CD4-positive, alpha-beta T cell treated with Interleukin-4 for 4 hours (primary cell): ENCODE results near the gene ANO7.

Experiments
- DNase-seq: peaks from one replicate; pipeline ENCODE4 v3.0.0-alpha.2; 2020

ANO7 gene, protein sequence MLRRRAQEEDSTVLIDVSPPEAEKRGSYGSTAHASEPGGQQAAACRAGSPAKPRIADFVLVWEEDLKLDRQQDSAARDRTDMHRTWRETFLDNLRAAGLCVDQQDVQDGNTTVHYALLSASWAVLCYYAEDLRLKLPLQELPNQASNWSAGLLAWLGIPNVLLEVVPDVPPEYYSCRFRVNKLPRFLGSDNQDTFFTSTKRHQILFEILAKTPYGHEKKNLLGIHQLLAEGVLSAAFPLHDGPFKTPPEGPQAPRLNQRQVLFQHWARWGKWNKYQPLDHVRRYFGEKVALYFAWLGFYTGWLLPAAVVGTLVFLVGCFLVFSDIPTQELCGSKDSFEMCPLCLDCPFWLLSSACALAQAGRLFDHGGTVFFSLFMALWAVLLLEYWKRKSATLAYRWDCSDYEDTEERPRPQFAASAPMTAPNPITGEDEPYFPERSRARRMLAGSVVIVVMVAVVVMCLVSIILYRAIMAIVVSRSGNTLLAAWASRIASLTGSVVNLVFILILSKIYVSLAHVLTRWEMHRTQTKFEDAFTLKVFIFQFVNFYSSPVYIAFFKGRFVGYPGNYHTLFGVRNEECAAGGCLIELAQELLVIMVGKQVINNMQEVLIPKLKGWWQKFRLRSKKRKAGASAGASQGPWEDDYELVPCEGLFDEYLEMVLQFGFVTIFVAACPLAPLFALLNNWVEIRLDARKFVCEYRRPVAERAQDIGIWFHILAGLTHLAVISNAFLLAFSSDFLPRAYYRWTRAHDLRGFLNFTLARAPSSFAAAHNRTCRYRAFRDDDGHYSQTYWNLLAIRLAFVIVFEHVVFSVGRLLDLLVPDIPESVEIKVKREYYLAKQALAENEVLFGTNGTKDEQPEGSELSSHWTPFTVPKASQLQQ

DNA sequence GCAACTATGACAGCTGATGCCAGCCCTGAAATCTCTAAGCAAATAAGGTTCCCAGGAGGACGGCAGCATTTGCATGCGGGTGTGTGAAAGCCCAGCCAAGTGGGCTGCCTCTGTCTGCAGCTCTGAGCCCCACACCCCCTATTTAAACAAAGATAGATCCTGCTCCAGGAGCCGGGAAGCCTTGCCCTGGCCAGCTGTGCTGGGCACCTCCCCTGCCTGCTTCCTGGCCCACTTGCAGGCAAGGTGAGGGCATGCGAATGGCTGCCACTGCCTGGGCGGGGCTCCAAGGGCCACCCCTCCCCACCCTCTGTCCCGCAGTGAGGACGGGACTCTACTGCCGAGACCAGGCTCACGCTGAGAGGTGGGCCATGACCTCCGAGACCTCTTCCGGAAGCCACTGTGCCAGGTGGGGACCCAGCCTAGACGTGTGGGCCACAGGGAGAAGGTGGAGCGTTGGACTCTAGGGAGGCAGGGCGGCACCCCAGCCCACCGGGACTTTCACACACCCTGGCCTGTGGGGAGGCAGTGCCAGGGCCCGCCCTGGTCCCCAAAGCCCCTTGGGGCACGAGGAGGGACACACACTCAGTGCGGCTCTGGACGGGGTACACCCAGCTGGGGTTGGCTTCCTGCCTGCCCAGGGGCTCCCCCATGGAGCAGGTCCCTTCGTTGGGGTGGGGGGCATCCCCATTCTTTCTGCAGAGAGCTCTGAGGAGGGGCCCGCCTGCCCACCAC, at the start of gene ANO7:
Gene ANO7 (plus strand): TSS at position 317 of the 732 bp plus-strand sequence. CDS start 1,387 bp downstream, outside the sequence.
- no peak for DNase-seq

DNA sequence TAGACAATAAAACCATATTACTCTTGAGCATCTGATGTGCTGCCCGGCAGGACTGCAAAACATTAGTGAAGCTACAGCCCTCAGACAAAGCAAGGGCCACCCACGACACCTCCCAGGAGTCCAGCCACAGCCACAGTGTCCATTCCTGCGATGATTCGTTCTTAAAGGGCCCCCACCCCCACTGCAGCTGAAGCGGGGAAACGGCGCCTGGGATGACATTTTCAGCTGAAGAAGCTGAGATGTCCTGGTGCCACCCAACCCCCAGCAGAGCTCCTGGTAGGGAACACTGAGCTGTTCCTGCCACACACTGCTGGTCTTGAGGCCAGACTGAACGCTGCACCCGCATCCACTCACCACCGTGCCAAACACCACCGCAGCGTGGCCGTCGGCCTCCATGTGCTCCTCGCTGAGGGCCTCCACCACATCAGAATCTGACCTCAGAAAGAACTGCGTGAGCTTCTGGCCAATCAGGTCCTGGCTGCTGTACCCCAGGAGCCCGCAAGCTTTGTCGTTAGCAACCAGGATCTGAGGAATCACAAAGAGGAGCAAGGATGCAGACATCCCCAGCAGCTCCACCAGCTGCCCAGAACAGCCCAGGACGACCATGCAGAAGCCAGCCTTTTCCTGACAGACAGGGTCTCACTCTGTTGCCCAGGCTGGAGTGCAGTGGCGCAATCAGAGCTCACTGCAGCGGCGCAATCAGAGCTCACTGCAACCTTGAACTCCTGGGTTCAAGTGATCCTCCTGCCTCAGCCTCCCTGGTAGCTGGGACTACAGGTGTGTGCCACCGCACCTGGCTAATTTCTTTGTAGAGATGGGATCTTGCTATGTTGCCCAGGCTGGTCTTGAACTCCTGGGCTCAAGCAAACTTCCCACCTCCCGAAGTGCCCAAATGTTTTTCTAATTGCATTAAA, 48.7 kb upstream of the ANO7 start:
- no peak for DNase-seq

DNA sequence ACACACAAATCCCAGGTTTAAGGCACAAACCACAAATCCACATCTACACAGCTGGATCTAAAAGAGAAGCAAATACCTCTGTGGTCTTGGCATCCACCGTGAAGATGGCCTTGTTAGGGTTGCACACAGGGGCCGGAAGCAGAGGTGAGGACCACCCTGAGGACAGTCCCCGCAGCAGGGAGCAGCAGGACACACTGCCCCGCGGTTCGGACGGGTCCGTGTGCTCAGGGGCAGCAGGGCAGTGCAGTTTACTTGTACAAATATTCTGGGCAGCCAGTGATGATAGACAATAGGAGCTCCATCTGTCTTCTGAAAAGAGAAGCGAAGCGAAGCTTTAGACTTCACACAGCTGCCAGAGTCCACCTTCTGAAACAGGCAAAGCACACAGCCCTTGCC, 48.0 kb upstream of the ANO7 start:
- no peak for DNase-seq

DNA sequence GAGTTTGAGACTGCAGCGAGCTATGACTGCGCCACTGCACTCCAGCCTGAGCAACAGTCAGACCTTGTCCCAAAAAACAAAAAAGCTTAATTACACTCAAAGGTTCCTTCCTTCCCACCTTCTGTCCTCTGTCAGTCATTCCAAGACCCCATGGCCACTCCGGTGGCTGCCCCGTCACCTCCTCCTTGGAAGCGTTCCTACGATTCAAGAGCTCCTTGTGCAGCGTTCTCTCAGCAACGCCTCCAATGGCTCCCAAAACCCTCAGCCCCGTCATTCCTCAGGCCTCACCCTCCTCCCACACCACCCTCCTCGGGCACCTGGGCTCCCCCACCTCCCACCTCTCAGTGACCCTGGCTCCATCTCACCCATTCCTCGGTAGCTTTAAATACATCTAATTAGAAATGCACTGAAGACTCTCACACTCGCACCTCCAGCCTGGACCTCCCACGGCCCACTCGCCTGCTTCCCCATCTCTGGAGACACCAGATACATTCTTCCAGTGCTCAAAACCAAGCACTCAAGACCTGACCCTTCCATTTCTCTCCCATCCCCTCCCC, 47.2 kb upstream of the ANO7 start:
- no peak for DNase-seq

DNA sequence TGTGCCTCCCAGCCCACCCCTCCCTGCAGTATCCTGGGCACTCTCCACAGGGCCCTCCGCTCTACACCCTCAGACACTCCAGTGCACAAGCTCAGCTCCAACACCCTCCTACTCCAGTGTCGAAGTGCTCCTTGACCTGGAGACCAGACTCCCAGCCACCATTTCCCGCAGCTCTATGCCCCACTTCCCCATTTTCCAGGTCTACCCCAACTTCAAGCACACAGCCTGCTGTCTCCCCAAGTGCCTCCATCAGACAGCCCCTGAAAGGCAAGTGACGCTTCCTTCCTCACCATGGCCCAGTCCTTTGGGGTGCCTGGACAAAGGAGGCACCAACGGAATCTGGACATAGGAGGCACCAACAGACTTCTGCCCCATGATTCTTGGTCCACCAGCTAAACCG, 46.4 kb upstream of the ANO7 start:
- DNase-seq = no peak

DNA sequence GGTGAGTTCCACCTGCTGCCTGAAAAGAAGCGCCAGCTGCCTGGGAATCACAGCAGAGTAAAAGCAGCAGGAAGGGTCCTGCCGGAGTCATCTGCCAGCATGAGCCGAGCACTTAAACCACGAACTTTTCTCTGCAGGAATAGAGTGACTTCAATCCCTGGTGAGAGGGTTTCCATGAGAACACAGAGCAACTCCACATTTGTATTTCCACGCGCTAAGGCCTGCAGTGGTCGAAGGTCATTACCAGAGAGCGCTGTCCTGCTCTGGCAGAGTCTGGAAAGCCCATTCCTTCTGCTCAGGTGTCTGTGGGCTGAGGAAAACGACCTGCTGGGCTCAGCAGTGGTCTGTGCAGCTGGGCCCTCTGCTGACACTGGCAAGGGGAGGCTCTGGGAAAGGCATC, 45.9 kb upstream of the ANO7 start:
- DNase-seq = no peak

DNA sequence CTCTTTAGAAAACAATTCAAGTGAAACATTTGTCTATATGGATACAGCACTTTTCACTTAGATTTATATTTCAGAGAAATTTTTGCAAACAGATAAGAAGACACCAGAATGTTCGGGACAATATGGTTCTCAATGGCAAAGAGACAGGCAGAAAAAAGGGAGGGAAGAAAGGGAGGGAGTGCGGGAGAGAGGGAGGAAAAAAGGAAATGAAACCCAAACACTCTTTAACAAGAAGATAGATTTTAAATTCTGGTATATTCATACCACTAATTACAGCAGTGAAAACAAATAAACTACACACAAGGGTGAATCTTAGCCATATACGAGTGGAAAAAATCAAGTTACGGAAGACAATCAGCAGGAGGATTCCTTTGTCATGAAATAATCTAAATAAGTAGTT, 42.2 kb upstream of the ANO7 start:
- no peak for DNase-seq

DNA sequence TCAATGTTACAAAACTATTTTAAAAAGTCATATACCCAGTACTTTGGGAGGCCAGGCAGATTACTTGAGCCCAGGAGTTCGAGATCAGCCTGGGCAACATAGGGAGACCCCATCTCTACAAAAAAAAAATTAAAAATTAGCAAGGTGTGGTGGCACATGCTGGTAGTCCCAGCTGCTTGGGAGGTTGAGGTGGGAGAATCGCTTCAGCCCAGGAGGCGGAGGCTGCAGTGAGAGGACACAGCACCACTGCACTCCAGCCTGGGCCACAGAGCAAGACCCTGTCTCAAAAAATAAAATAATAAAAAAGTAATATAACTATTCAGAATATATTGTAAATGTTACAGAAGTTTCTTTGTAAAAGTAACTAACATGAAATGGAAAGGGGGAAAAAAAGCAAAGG, 41.1 kb upstream of the ANO7 start:
- DNase-seq = no peak

DNA sequence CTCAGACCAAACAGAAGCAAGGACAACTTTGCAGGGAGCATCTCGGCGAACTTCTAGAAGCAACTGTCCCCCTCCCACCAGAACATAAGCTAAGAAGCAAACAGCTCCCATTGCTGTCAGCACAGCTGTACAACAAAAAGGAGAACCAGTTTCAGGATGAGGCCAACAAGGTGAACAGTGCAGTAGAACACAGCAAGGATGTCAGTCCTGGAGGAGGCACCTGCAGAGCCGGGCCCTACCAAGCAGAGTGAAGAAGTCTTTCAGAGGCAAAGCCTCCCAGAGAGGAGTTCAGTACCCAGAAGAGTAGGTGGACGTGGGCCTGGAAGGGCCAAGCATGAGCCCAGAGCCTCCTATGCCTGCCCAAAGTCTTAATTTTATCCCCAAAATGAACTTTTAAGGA, 40.2 kb upstream of the ANO7 start:
- no peak for DNase-seq

DNA sequence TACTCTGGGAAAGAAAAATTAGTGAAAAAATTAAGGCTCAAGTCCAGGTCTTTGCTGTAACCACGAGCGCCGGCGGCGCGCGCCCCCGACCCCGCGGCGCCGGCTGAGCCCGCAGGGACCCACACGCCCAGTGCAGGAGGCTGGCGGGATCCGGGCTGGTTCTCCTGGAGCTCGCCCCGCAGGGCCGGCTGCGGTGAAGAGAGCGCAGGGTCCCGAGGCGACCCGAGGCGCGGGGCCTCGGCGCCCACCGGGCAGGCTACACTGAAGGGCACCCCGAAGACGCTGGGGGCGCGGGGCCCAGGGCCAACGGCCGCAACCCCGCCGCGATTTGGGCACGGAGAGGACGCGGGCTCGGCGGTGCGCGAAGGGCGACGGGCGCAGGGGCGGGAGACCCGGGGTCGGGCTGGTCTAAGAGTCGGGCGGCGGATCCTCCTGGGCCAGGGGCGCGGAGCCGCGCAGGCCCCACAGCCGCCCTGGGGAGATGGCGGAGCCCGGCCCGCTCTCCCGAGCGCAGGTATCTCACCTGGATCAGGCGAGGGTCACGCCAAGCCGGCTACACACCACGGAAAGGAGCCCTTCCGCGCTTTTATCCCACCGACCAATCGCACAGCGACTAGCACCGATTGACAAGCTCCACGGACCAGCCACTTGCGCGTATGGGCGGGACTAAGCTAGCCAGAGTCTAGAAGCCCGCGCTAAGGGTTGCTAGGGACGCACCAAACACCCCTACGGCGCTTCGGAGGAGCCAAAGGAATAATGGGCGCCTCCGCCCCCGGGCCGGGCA, 39.4 kb upstream of the ANO7 start, which contains the start of gene PASK:
Gene PASK (minus strand): TSS at position 582 of the 784 bp plus-strand sequence. CDS start 6,440 bp downstream, outside the sequence.
- peak; percentile 95 for DNase-seq

DNA sequence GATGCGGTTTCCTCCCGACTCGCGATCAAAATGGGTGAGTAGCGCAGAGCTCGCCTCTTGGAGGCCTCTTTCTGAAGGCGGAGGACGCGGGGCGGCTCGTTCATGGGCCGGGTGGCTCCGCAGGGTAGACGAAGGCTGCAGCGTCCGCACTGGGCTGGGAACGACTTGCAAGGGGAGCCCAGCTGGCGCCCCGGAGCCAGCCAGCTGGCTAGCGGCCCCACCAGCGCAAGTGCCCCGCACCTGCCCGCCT, 38.9 kb upstream of the ANO7 start:
- DNase-seq = no peak

DNA sequence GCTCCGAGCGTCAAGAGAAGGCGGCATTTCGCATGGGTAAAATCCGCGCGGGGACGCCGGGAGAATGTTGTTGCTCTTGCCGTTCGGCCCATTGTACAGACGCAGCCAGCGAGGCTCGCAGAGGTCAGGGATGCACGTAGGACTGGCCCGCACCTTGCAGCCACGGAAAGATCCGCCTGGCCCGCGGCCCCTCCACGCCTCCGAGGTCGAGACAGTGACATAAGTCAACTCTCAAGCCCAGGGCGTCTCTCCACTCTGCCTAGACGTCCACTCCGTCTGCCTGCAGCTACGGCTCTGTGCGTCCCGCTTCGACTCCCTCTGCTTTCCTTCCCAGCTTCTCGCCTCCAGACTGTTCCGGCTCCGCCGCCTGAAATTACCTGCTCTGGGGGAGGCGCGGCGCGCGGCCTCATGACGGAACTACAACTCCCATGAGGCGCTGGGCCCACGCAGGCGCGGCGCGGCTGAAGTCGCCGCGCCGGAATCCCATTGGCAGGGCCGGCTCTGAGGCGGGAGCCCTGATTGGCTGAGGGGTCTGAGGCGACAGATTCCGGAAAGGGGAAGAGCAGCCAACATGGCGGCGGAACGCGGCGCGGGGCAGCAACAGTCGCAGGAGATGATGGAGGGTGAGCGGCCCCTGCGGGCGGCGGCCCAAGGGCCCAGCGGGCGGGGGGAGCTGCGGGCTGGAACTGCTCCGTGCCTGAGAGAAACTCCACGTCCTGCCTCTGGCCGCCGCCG, 38.4 kb upstream of the ANO7 start, which contains the start of gene PPP1R7:
Gene PPP1R7 (plus strand): TSS at position 543 of the 735 bp plus-strand sequence. CDS start 29 bp downstream, at position 572.
- DNase-seq = peak; percentile 96

DNA sequence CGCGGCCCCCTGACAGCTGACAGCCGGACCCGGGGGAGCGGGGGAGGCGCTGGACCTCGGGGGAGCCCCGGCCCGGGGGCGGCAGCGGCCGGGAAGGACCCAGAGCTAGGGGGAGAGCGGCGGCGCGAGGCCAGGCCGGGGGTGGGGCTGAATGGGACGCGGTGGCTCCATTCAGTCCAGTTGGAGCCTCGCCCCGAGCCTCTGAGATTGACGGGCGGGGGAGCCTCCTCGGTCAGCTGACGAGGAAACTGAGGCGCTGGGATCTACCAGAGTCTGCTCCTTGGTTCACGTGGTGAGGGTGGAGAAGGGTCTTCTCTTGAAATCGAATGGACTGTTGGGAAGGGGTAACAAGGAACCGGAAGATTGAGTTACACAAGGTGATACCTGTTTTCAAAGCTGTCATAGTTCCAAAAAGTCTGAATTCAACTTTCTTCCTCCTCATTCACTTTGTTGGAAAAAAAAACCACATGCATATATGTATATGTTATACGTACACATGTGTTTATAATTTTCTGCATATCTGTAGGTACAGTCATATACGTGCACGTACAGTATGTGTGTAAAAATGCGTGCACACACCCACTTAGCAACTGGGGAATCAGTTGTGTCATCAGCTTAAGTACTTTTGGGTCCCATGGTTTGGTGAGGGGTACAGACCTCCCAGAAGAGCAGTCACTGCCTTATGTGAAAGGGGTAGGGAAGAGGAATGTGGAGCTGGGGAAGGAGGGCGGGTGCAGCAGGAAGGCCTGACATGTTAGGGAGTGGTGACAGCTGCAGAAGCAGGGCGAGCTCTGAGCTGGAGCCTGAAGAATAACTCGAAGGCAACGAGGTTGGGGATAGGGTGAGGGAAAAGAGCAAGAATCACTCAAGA, 37.6 kb upstream of the ANO7 start:
- DNase-seq = no peak

DNA sequence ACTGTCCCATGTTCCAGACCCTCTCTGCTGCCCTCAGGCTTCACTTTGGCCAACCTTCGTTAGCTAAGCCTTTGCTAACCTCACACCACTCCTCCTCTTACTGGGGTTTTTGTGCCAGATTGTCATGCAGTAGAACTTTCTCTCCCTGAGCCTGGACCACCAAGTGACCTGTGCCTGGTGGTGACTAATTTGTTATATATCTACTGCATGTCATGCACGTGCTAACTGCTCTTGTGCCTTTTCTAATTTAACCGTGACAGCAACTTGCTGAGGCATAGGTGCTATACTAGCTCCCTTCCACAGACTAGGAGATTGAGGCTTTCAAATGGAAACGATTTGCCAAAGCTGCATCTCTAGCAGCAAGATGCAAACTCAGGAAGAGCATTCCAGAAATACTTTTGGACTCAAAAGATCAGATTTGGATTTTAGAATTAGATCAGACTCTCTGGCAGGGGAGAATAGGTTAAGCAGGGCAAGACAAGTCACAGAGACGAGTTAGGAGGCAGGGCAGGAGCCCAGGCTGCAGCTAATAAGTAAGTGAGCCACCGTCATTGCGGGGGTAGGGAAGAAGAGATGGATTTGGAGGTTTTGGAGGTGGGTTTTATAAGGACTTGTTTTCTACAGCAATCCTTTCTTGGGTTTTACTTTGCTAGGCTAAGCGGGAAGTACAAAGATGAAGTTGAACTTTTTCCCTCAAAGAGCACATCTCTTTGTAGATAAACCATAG, 36.4 kb upstream of the ANO7 start:
- DNase-seq = no peak

DNA sequence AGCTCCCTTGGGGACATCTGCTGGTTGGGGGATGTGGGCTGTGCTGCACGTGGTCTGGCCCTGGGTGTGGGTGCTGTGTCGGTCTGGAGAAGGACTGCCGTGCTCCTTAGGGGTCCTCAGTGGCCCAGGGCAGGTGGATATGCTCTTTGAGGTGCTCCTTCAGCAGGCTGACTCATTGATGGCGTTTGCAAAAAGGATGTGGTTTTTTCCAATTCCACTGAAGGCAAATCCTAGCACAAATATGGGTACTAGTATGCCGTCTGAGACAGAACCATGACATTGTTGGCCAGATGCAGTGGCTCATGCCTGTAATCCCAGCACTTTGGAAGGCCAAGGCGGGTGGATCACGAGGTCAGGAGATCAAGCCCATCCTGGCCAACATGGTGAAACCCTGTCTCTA, 34.9 kb upstream of the ANO7 start:
- DNase-seq = no peak

DNA sequence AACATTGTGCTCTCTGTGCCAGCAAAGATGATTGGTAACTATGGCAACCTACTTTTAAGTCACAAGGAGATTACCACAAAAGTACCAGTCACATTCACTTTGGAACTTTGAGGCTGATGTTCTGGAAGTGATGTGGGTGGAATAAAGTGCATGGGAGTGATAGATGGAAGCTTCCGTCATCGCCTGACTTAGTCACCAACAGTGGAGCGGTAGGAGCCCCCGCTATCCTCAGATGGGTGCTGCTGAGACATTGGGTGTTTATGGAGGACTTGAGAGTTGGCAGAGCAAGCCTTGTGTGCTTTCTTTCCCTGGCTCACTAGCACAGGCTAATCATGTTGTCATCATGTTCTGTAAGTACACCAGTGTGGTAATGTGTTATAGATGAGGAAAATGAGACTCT, 33.6 kb upstream of the ANO7 start:
- DNase-seq = no peak

DNA sequence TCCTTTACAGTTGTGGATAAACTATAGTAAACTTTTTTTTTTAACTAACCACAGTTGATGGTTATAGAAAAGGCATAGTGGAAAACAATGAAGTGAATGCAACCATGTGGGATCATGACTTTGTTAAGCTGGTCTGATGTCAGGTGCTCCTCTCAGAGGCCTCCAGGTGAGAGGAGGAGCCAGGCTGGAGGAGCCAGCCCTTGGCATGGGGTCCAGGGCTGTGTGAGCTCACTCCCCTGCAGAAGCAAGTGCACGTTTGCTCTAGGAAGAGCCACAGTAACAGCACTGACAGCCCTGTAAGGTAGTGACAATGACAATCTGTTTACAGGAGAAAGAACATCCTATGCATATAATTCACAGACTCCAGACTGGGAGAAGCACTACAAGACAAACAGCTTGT, 32.5 kb upstream of the ANO7 start:
- no peak for DNase-seq

DNA sequence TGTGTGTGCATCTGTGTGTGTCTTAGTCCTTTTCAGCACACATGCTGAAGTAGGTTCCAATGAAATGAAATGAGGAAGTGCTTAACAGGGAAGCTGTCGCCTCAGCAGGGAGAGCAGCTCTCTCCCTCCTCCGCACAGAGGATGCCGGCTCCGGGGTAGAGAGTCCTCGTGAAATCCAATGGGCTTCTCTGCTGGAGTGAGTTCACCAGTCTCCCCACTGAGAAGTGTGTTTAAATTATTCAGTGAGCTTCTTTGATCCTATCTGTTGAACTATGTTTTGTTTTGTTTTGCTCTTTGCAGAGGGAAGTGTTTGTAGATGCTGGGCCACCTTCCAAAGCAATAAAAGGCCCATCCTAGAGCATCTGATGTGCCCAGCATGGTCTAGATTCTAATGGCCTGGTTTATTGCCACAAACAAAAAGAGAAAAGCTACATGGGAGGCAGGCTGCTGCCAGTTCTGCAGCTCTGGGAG, 31.5 kb upstream of the ANO7 start:
- no peak for DNase-seq
